HG02623 (cell line): ENCODE data around the gene IL1F10.
"Not testable (repeated sequence)": the region's sequence is repeated elsewhere in the genome, so short reads cannot be mapped to it uniquely, and the experiment has no call there.

ENCODE experiments used
- ATAC-seq: cut with Tn5 transposase; IDR thresholded peaks from one replicate; pipeline ENCODE4 v1.9.1; 2021; ENCODE audit warnings: moderate library complexity; ENCODE audit not compliant: unreplicated experiment

The IL1F10 gene

DNA sequence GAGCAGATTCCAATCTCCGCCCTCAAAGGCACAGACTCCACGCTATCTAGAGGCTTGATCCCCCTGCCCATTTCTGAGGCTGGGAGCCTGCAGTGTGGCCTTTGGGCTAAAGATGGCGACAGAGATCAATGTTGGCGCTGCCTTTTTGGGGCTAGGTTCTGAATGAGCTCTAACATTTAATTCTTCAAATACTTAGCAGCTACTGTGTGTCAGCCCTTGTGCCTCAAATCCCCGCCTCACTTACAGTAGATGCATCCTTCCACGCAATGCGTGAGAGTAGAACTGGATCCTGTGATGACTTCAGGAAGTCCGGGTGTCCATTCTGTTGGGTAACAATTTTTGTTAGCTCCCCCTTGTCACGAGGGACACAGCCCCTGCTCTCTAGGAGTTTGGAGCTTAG, 12.4 kb downstream of the IL1F10 start:
- no peak for ATAC-seq

- no peak for ATAC-seq
Observed at GRCh38 chr2:113081488-113082210, 13.9 kb downstream of the IL1F10 start.

- no peak for ATAC-seq
Observed at GRCh38 chr2:113083296-113083695, 15.5 kb downstream of the IL1F10 start.

DNA sequence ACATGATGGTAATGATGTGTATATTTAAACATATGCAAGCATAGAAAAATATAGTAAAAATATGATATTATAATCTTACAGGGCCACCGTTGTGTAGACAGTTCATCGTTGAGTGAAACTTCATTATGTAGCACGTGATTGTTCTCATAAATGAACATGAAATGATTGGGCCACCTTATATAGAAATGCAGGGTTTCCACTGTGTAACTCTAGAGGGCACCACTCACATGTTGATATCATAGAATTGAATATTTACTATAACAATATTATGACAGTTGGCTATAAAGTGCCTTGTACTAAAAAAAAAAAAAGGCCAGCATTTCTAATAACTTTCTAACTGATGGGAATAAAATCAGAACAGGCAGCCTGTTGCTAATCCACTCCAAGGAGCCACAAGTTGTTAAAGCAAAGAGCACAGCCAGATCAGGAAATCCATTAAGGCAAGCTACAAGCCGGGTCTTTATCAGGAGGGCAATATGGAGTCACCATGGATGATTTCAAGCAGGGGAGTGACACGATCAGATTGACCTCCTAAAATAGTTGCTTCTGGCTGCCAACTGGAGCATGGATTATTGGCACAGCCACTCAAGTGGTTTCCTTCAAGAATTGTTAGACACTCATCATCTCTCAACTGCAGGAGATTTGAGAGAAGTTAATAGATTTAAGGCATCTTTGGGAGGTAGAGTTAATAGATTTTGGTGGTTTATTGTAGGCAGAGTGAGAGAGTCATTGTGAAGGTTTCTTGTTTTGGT, 16.7 kb downstream of the IL1F10 start:
- ATAC-seq = no peak

DNA sequence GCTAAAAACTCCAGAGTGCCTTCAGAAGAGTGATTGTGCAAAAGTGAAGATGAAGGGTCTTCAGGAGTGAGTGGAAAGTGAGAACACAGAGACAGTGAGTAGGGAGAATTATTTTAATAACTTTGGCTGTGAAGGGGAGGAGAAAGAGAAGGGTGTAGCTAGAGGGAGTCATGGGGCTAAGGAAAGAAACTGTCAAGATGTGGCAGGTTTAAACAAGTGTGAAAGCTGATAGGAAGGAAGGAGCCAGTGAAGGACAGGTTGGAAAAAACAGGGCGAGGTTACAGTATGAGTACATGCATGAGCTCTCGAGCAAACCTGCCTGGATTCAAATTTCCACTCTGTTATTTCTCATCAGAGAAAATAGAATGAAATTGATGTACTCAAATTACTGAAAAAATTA, 17.8 kb downstream of the IL1F10 start:
- no peak for ATAC-seq

DNA sequence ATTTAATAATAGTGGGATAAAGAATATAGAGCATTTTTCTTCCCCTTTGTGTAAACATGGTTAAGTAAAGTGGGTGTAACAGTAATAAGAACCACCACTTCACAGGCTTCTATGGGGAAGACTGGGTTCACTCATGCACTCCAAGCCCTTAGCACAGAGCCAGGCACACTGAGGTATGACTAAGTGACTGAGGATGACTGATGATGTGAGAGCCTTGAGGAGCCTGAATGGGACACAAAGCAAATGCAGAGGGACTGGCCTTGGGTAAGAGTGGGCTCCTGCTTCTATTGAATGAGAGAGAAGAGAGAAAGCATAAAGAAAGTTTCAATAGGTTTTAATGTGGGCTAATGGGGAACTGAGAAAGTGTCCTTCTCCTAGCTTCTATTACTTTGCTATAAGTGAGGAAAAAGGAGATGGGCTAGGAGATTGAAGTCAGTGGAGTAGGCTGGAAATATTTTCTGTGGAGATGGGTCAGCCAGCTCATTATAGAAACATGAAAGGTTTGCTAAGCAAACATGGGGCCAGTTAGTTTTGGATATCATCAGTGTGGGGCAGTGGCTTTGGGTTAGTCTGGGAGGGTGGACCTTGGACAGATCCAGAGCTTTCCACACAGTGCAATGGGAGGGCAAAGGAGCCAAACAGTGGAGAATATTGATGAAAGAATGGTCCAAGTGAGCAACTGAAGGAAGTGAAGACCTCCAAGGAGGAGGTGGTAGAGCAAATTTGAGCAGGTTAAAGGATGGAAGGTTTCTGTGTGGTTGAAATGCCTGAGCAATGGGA, 20.6 kb downstream of the IL1F10 start:
- no peak for ATAC-seq

DNA sequence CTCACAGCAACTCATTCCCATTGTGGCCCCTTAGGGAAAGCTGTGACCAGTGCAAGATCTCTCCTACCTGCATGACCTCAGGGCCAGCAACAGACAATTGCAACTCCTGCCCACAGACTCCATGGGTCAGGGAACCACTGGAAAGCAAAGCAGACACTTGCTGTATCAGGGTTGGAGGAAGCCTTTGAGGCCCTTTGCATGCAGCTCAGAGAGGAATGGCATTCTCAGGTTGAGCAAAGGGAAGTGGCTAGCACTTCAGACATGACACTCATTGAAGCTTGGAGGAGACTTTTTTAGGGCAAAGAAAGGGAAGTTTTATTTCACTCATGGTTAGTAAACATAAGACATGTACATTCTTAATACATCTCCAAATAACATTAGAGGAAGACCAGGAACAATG, 22.1 kb downstream of the IL1F10 start:
- no peak for ATAC-seq

- ATAC-seq = no peak
Observed at GRCh38 chr2:113091231-113091896, 23.6 kb downstream of the IL1F10 start.

- no peak for ATAC-seq
Observed at GRCh38 chr2:113092864-113093612, 25.3 kb downstream of the IL1F10 start.

DNA sequence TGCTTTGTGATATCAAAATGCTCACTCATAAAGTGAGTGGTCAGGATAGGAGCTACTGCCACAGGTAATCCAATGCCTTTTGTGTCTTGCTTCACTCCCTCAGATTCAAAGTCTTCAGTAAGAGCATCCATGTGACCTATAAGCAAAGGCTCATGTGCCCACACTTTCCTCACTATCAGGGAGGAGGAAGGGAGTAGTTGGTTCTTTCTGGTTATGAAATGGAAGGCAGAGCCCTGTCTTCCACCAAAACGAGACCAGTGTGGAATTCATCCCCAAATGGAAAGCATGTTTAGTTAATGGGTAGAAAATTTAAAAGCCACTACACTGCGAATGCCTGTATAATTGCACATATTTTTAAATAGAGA, 25.8 kb downstream of the IL1F10 start:
- no peak for ATAC-seq

GRCh38 chr2:113096306-113096705, 28.5 kb downstream of the IL1F10 start:
- not testable (repeated sequence) for ATAC-seq

DNA sequence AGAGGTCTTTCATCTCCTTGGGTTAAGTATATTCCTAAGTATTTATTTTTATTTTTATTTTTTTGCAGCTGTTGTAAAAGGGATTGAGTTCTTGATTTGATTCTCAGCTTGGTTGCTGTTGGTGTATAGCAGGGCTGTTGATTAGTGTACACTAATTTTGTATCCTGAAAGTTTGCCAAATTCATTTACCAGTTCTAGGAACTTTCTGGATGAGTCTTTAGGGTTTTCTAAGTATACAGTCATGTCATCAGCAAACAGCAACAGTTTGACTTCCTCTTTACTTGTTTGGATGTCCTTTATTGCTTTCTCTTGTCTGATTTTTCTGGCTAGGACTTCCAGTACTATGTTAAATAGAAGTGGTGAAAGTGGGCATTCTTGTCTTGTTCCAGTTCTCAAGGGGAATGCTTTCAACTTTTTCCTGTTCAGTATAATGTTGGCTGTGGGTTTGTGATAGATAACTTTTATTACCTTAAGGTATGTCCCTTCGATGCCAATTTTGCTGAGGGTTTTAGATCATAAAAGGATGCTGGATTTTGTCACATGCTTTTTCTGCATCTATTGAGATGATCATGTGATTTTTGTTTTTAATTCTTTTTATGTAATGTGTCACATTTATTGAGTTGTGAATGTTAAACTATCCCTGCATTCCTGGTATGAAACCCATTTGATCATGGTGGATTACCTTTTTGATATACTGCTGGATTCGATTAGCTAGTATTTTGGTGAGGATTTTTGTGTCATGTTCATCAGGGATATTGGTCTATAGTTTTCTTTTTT, 29.3 kb downstream of the IL1F10 start:
- not testable (repeated sequence) for ATAC-seq

DNA sequence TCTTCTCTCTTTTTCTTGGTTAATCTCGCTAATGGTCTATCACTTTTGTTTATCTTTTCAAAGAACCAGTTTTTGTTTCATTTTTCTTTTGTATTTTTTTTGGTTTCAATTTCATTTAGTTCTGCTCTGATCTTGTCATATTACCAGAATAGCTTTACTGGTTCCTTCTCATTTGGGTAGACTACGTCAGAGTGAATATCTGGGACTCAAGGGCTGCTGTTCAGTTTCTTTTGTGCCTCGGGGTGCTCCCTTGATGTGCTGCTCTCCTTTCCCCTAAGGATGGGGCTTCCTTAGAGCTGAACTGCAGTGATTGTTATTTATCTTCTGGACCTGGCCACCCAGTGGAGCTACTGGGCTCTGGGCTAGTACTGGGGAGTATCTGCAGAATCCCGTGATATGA, 30.3 kb downstream of the IL1F10 start:
- ATAC-seq = no peak

- no peak for ATAC-seq
Observed at GRCh38 chr2:113098532-113098931, 30.8 kb downstream of the IL1F10 start.

GRCh38 chr2:113102133-113102532, 34.4 kb downstream of the IL1F10 start:
- no peak for ATAC-seq

GRCh38 chr2:113103277-113103676, 35.5 kb downstream of the IL1F10 start:
- no peak for ATAC-seq

DNA sequence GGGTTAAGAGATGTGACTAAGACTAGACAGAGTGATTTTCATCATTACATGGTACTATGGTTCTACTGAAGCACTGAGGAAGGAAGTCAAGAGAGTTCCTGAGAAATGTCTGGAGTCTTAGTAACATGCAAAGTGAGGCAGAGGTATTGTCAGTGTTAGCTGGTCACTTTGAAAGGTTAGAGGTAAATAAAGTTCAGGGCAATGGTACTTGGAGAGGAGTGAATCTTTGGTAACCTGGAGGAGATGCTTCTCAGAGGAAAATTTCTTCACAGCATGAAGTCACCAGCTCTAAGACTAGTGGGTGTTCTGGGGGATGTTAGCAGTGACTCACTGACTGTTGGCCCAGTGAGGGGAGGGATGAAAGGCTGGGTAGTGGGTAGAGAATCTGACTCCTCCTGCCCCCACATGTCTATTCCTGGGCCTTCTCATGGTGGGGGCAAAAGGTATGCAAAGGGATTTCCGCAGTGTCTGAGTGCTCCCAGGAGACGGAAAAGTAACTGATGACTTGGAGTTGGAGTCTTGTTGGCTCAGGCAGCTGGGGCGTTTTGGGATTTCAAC, 36.4 kb downstream of the IL1F10 start:
- no peak for ATAC-seq

DNA sequence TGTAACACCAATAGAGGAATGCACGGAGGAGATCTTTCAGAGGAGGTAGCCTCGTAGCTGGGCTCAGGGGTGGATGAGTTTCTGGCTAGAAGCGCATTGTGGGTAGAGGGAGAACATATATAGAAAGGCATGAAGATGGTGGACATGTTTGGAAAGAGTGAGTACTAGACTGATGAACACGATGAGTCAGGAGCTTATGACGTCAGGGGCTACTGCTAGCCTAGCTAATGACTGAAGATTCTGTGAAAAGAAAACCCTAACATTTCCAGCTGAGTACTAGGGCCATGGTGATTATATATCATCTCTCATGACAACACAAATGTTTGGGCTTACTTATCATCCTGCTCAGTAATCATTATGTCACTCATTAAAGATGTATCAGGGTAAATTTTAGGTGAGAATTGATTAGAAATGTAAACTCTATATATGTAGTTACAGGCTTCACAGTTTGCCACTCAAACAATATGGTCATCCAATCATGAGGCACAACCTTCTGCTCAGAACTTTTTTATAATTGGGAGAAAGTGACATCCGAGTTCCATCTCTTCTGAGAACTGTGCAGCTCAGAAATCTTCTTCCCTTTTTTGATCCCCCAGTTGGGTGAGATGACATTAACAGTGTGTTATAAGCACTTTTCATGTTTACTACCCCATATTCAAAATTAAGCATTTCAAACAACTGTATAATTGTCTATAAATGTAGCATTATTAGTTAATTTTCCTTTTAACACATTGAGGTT, 37.4 kb downstream of the IL1F10 start:
- ATAC-seq = no peak

GRCh38 chr2:113111121-113111520, 43.4 kb downstream of the IL1F10 start:
- ATAC-seq = no peak
